ENCODE results near the gene HGS. TPM values are rescaled to one million over a fixed set of nuclear protein-coding genes. Genes with fewer than 3 reads are reported as not detected.
A peak's percentile ranks its signal among the peaks of the same experiment; 100 is the strongest.

HGS gene
- total and polyA plus RNA-seq, 2 donors (not counting 3 experiments of a cell fraction or from before 2014, with no cell fraction given) = 166 to 191 TPM

DNA sequence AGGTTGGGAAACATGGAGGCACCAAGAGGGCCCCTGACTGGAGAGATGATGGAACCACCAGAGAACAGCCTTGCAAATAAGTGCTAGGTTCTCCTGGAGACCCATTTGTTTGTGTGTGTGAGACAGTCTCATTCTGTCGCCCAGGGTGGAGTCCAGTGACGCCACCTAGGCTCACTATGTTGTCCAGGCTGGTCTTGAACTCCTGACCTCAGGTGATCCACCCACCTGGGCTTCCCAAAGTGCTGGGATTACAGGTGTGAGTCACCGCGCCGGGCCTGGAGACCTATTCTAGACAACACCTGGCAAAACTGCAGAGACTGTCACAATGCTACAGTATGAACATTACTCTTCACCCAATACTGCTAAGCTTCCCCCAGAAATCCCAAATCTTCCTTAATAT is 48.4 kb upstream of the HGS start:
- peaks cover 6% of the 10 kb centered on the region for H4K20me1 ChIP-seq (replicated peaks; ENCODE audit: control insufficient read depth, extremely low read depth, insufficient read depth, low read length)
- ChIA-PET POLR2A (no interaction called here), CTCF (no interaction called here)
- FAIRE-seq = no peak
- dilution Hi-C loops (cut with MboI; ENCODE audit: extremely low pct_ligation_motif_present, low sequenced_read_pairs) (no loop called here), intact Hi-C loops (cut with micrococcal nuclease) (no loop called here)
- H3K9me3 ChIP-seq (replicated peaks; ENCODE audit: control insufficient read depth, insufficient read depth, low read length) = no peaks in the 10 kb centered on the region
- no peaks in the 10 kb centered on the region for H3K36me3 ChIP-seq (ENCODE audit: control insufficient read depth in 2 of 2, extremely low read depth in 1 of 2, insufficient read depth in 2 of 2, low read length in 2 of 2)
- H3K4me2 ChIP-seq (ENCODE audit: insufficient read depth, low read length) = peak overlapping the region; percentile 89
- no peaks in the 10 kb centered on the region for H3K27me3 ChIP-seq (ENCODE audit: control insufficient read depth in 2 of 2, insufficient read depth in 2 of 2, low read length in 2 of 2)
- H3K9me1 ChIP-seq (replicated peaks; ENCODE audit: control insufficient read depth, extremely low read depth, insufficient read depth, low read length) = no peaks in the 10 kb centered on the region
- H3K9ac ChIP-seq (replicated peaks; ENCODE audit: extremely low read depth, insufficient read depth, low read length) = no peak overlapping the region
- BruUV-seq (replicated peaks) = no TSS peak
- DNase-seq (ENCODE audit: low read depth, low spot score) = no peak
- peaks cover 11% of the 10 kb centered on the region for H3K4me1 ChIP-seq (ENCODE audit: control insufficient read depth, extremely low read depth, insufficient read depth, low read length)
- H3K4me3 ChIP-seq (replicated peaks in 1 of 3; ENCODE audit: insufficient read depth in 1 of 3, low read depth in 1 of 3, low read length in 3 of 3) = peak overlapping the region in 1 of 3 experiments; percentile 84
- no peak for TF ChIP-seq MYC (IDR thresholded peaks at IDR 0.05; ENCODE audit: low read depth, low read length)
- TF ChIP-seq EZH2 (IDR thresholded peaks at IDR 0.05; ENCODE audit: borderline replicate concordance, low read depth, low read length, severe bottlenecking) = no peak
- no peak for TF ChIP-seq FOS (IDR thresholded peaks at IDR 0.05; ENCODE audit: borderline replicate concordance, insufficient read depth, low read length)
- TF ChIP-seq CTCF (IDR thresholded peaks at IDR 0.05; ENCODE audit: extremely low read depth in 1 of 2, insufficient read depth in 1 of 2, low read depth in 1 of 2, low read length in 2 of 2) = no peak
- no peak for TF ChIP-seq GATA2 (IDR thresholded peaks at IDR 0.05; ENCODE audit: insufficient read depth, insufficient read length, low read depth, low read length)
- no peak for TF ChIP-seq POLR2A (IDR thresholded peaks at IDR 0.05; ENCODE audit: low read depth, low read length)
- TF ChIP-seq, protein P1, sequence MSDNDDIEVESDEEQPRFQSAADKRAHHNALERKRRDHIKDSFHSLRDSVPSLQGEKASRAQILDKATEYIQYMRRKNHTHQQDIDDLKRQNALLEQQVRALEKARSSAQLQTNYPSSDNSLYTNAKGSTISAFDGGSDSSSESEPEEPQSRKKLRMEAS (IDR thresholded peaks at IDR 0.05; ENCODE audit: insufficient read depth, insufficient read length) = no peak
- no peak for TF ChIP-seq JUN (IDR thresholded peaks at IDR 0.05; ENCODE audit: borderline replicate concordance, insufficient read depth, insufficient read length, low read depth)
- no peak for TF ChIP-seq POLR2AphosphoS5 (IDR thresholded peaks at IDR 0.05; ENCODE audit: insufficient read depth, low read depth, low read length)
- H3K79me2 ChIP-seq (ENCODE audit: control insufficient read depth, insufficient read depth, low read length) = peaks cover 57% of the 10 kb centered on the region
- H2AFZ ChIP-seq (ENCODE audit: low read depth, low read length) = no peak overlapping the region
- no peak overlapping the region for H3K27ac ChIP-seq (ENCODE audit: insufficient read depth, low read depth, low read length)

All from endothelial cell of umbilical vein (primary cell).